ENCODE results near the gene SENP8. TPM values are rescaled to one million over a fixed set of nuclear protein-coding genes. Genes with fewer than 3 reads are reported as not detected.
A peak's percentile ranks its signal among the peaks of the same experiment; 100 is the strongest.

The SENP8 gene
- total RNA-seq, 1 experiment from 2014 or later = 6.8 TPM

GRCh38 chr15:72153269-72154000, 35.2 kb downstream of the SENP8 start:
- no peaks in the 10 kb centered on the region for H3K27me3 ChIP-seq (ENCODE audit: low read length)
- DNase-seq = no peak
- H3K9me2 ChIP-seq (replicated peaks; ENCODE audit: insufficient read depth, low read length) = no peaks in the 10 kb centered on the region
- no peaks in the 10 kb centered on the region for H4K20me1 ChIP-seq (ENCODE audit: insufficient read depth, low read depth, low read length)
- peaks cover 16% of the 10 kb centered on the region for H3K4me1 ChIP-seq (ENCODE audit: low read length)
- H3K79me2 ChIP-seq (ENCODE audit: low read length) = no peaks in the 10 kb centered on the region
- no peak overlapping the region for H3K4me3 ChIP-seq (ENCODE audit: low read length)
- H3K36me3 ChIP-seq (ENCODE audit: insufficient read depth, low read length) = no peaks in the 10 kb centered on the region
- H3K9me3 ChIP-seq (ENCODE audit: low read length) = no peaks in the 10 kb centered on the region
- H3K4me2 ChIP-seq (ENCODE audit: low read depth, low read length, poor library complexity, severe bottlenecking) = no peak overlapping the region
- H3K27ac ChIP-seq (ENCODE audit: low read length) = no peak overlapping the region
- no peak overlapping the region for H3K9ac ChIP-seq (ENCODE audit: low read length)
- H2AFZ ChIP-seq (ENCODE audit: low read length) = peak overlapping the region; percentile 36; the same call in 1 of the 2 replicates

GRCh38 chr15:72154316-72154715, 36.1 kb downstream of the SENP8 start:
- H3K79me2 ChIP-seq (ENCODE audit: low read length) = no peaks in the 10 kb centered on the region
- no peak for DNase-seq
- H3K9me3 ChIP-seq (ENCODE audit: low read length) = no peaks in the 10 kb centered on the region
- H3K9ac ChIP-seq (ENCODE audit: low read length) = no peak overlapping the region
- H3K27me3 ChIP-seq (ENCODE audit: low read length) = no peaks in the 10 kb centered on the region
- no peak overlapping the region for H2AFZ ChIP-seq (ENCODE audit: low read length)
- H4K20me1 ChIP-seq (ENCODE audit: insufficient read depth, low read depth, low read length) = no peaks in the 10 kb centered on the region
- no peaks in the 10 kb centered on the region for H3K9me2 ChIP-seq (replicated peaks; ENCODE audit: insufficient read depth, low read length)
- H3K4me1 ChIP-seq (ENCODE audit: low read length) = peaks cover 16% of the 10 kb centered on the region
- no peak overlapping the region for H3K4me3 ChIP-seq (ENCODE audit: low read length)
- H3K27ac ChIP-seq (ENCODE audit: low read length) = no peak overlapping the region
- no peak overlapping the region for H3K4me2 ChIP-seq (ENCODE audit: low read depth, low read length, poor library complexity, severe bottlenecking)
- H3K36me3 ChIP-seq (ENCODE audit: insufficient read depth, low read length) = no peaks in the 10 kb centered on the region

GRCh38 chr15:72155003-72155621, 36.9 kb downstream of the SENP8 start:
- H3K27me3 ChIP-seq (ENCODE audit: low read length) = no peaks in the 10 kb centered on the region
- peaks cover 16% of the 10 kb centered on the region for H3K4me1 ChIP-seq (ENCODE audit: low read length)
- no peak for DNase-seq
- no peaks in the 10 kb centered on the region for H3K79me2 ChIP-seq (ENCODE audit: low read length)
- H2AFZ ChIP-seq (ENCODE audit: low read length) = peak overlapping the region; percentile 97; the same call in 1 of the 2 replicates
- H4K20me1 ChIP-seq (ENCODE audit: insufficient read depth, low read depth, low read length) = no peaks in the 10 kb centered on the region
- H3K27ac ChIP-seq (ENCODE audit: low read length) = no peak overlapping the region
- H3K36me3 ChIP-seq (ENCODE audit: insufficient read depth, low read length) = no peaks in the 10 kb centered on the region
- peak overlapping the region; percentile 66 for H3K4me3 ChIP-seq (ENCODE audit: low read length)
- H3K9ac ChIP-seq (ENCODE audit: low read length) = peak overlapping the region; percentile 65
- no peaks in the 10 kb centered on the region for H3K9me2 ChIP-seq (replicated peaks; ENCODE audit: insufficient read depth, low read length)
- H3K4me2 ChIP-seq (ENCODE audit: low read depth, low read length, poor library complexity, severe bottlenecking) = peak overlapping the region; percentile 79
- no peaks in the 10 kb centered on the region for H3K9me3 ChIP-seq (ENCODE audit: low read length)

GRCh38 chr15:72155635-72156616, 37.7 kb downstream of the SENP8 start:
- no peaks in the 10 kb centered on the region for H3K27me3 ChIP-seq (ENCODE audit: low read length)
- H3K4me3 ChIP-seq (ENCODE audit: low read length) = peak overlapping the region; percentile 66
- peak overlapping the region; percentile 97 for H2AFZ ChIP-seq (ENCODE audit: low read length)
- H3K9me3 ChIP-seq (ENCODE audit: low read length) = no peaks in the 10 kb centered on the region
- peak overlapping the region; percentile 79 for H3K4me2 ChIP-seq (ENCODE audit: low read depth, low read length, poor library complexity, severe bottlenecking)
- peaks cover 16% of the 10 kb centered on the region for H3K4me1 ChIP-seq (ENCODE audit: low read length)
- H4K20me1 ChIP-seq (ENCODE audit: insufficient read depth, low read depth, low read length) = no peaks in the 10 kb centered on the region
- H3K27ac ChIP-seq (ENCODE audit: low read length) = no peak overlapping the region
- peak; percentile 95 for DNase-seq
- no peaks in the 10 kb centered on the region for H3K79me2 ChIP-seq (ENCODE audit: low read length)
- no peaks in the 10 kb centered on the region for H3K9me2 ChIP-seq (replicated peaks; ENCODE audit: insufficient read depth, low read length)
- peak overlapping the region; percentile 65 for H3K9ac ChIP-seq (ENCODE audit: low read length)
- H3K36me3 ChIP-seq (ENCODE audit: insufficient read depth, low read length) = no peaks in the 10 kb centered on the region

GRCh38 chr15:72156928-72157327, 38.7 kb downstream of the SENP8 start:
- H3K4me1 ChIP-seq (ENCODE audit: low read length) = peaks cover 16% of the 10 kb centered on the region
- H2AFZ ChIP-seq (ENCODE audit: low read length) = no peak overlapping the region
- no peak overlapping the region for H3K9ac ChIP-seq (ENCODE audit: low read length)
- H3K36me3 ChIP-seq (ENCODE audit: insufficient read depth, low read length) = no peaks in the 10 kb centered on the region
- no peaks in the 10 kb centered on the region for H3K27me3 ChIP-seq (ENCODE audit: low read length)
- H3K9me3 ChIP-seq (ENCODE audit: low read length) = no peaks in the 10 kb centered on the region
- DNase-seq = no peak
- H4K20me1 ChIP-seq (ENCODE audit: insufficient read depth, low read depth, low read length) = no peaks in the 10 kb centered on the region
- H3K79me2 ChIP-seq (ENCODE audit: low read length) = no peaks in the 10 kb centered on the region
- no peak overlapping the region for H3K27ac ChIP-seq (ENCODE audit: low read length)
- no peaks in the 10 kb centered on the region for H3K9me2 ChIP-seq (replicated peaks; ENCODE audit: insufficient read depth, low read length)
- H3K4me2 ChIP-seq (ENCODE audit: low read depth, low read length, poor library complexity, severe bottlenecking) = no peak overlapping the region
- H3K4me3 ChIP-seq (ENCODE audit: low read length) = no peak overlapping the region

- Histone ChIP-seq H3K4me2 (ENCODE audit: low read depth, low read length, poor library complexity, severe bottlenecking) (no peak overlapping the region), H3K79me2 (ENCODE audit: low read length) (no peaks in the 10 kb centered on the region), H4K20me1 (ENCODE audit: insufficient read depth, low read depth, low read length) (no peaks in the 10 kb centered on the region), H3K9me3 (ENCODE audit: low read length) (no peaks in the 10 kb centered on the region), H3K36me3 (ENCODE audit: insufficient read depth, low read length) (no peaks in the 10 kb centered on the region), H2AFZ (ENCODE audit: low read length) (no peak overlapping the region), H3K27ac (ENCODE audit: low read length) (no peak overlapping the region), H3K9me2 (replicated peaks; ENCODE audit: insufficient read depth, low read length) (no peaks in the 10 kb centered on the region), H3K4me3 (ENCODE audit: low read length) (no peak overlapping the region), H3K9ac (ENCODE audit: low read length) (no peak overlapping the region), H3K4me1 (ENCODE audit: low read length) (peaks cover 5% of the 10 kb centered on the region), H3K27me3 (ENCODE audit: low read length) (no peaks in the 10 kb centered on the region)
- no peak for DNase-seq
Observed at GRCh38 chr15:72160696-72161245, 42.6 kb downstream of the SENP8 start.

GRCh38 chr15:72161361-72162132, 43.3 kb downstream of the SENP8 start:
- no peak overlapping the region for H3K27ac ChIP-seq (ENCODE audit: low read length)
- no peak overlapping the region for H2AFZ ChIP-seq (ENCODE audit: low read length)
- H3K4me1 ChIP-seq (ENCODE audit: low read length) = no peaks in the 10 kb centered on the region
- no peaks in the 10 kb centered on the region for H3K9me2 ChIP-seq (replicated peaks; ENCODE audit: insufficient read depth, low read length)
- H3K9me3 ChIP-seq (ENCODE audit: low read length) = no peaks in the 10 kb centered on the region
- no peak overlapping the region for H3K9ac ChIP-seq (ENCODE audit: low read length)
- no peak overlapping the region for H3K4me3 ChIP-seq (ENCODE audit: low read length)
- DNase-seq = no peak
- no peak overlapping the region for H3K4me2 ChIP-seq (ENCODE audit: low read depth, low read length, poor library complexity, severe bottlenecking)
- no peaks in the 10 kb centered on the region for H3K27me3 ChIP-seq (ENCODE audit: low read length)
- no peaks in the 10 kb centered on the region for H4K20me1 ChIP-seq (ENCODE audit: insufficient read depth, low read depth, low read length)
- no peaks in the 10 kb centered on the region for H3K79me2 ChIP-seq (ENCODE audit: low read length)
- no peaks in the 10 kb centered on the region for H3K36me3 ChIP-seq (ENCODE audit: insufficient read depth, low read length)
